Measurements from ENCODE around the gene CHEK1.

- TF ChIP-seq, protein P1, sequence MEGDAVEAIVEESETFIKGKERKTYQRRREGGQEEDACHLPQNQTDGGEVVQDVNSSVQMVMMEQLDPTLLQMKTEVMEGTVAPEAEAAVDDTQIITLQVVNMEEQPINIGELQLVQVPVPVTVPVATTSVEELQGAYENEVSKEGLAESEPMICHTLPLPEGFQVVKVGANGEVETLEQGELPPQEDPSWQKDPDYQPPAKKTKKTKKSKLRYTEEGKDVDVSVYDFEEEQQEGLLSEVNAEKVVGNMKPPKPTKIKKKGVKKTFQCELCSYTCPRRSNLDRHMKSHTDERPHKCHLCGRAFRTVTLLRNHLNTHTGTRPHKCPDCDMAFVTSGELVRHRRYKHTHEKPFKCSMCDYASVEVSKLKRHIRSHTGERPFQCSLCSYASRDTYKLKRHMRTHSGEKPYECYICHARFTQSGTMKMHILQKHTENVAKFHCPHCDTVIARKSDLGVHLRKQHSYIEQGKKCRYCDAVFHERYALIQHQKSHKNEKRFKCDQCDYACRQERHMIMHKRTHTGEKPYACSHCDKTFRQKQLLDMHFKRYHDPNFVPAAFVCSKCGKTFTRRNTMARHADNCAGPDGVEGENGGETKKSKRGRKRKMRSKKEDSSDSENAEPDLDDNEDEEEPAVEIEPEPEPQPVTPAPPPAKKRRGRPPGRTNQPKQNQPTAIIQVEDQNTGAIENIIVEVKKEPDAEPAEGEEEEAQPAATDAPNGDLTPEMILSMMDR (IDR thresholded peaks at IDR 0.05; ENCODE audit: extremely low read depth in 1 of 2, insufficient read depth in 1 of 2, low read depth in 1 of 2, low read length in 2 of 2) = no peak
- TF ChIP-seq POLR2A (IDR thresholded peaks at IDR 0.05; ENCODE audit: low read depth, low read length) (no peak), MYC (IDR thresholded peaks at IDR 0.05; ENCODE audit: low read depth, low read length) (no peak), EZH2 (IDR thresholded peaks at IDR 0.05; ENCODE audit: borderline replicate concordance, low read depth, low read length, severe bottlenecking) (no peak)
Observed at GRCh38 chr11:125692887-125693286, 67.9 kb downstream of the CHEK1 start.
